GM11168 (cell line): ENCODE data around the gene CDH22.

Experiments used
- in situ Hi-C: fragments of 300-500 bp; cut with MboI; formaldehyde crosslinking; loops from one replicate; pipeline ENCODE4 v1.12.0; 2022; ENCODE audit warnings: low sequenced_read_pairs; ENCODE audit not compliant: unreplicated experiment

Gene CDH22, protein sequence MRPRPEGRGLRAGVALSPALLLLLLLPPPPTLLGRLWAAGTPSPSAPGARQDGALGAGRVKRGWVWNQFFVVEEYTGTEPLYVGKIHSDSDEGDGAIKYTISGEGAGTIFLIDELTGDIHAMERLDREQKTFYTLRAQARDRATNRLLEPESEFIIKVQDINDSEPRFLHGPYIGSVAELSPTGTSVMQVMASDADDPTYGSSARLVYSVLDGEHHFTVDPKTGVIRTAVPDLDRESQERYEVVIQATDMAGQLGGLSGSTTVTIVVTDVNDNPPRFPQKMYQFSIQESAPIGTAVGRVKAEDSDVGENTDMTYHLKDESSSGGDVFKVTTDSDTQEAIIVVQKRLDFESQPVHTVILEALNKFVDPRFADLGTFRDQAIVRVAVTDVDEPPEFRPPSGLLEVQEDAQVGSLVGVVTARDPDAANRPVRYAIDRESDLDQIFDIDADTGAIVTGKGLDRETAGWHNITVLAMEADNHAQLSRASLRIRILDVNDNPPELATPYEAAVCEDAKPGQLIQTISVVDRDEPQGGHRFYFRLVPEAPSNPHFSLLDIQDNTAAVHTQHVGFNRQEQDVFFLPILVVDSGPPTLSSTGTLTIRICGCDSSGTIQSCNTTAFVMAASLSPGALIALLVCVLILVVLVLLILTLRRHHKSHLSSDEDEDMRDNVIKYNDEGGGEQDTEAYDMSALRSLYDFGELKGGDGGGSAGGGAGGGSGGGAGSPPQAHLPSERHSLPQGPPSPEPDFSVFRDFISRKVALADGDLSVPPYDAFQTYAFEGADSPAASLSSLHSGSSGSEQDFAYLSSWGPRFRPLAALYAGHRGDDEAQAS

DNA sequence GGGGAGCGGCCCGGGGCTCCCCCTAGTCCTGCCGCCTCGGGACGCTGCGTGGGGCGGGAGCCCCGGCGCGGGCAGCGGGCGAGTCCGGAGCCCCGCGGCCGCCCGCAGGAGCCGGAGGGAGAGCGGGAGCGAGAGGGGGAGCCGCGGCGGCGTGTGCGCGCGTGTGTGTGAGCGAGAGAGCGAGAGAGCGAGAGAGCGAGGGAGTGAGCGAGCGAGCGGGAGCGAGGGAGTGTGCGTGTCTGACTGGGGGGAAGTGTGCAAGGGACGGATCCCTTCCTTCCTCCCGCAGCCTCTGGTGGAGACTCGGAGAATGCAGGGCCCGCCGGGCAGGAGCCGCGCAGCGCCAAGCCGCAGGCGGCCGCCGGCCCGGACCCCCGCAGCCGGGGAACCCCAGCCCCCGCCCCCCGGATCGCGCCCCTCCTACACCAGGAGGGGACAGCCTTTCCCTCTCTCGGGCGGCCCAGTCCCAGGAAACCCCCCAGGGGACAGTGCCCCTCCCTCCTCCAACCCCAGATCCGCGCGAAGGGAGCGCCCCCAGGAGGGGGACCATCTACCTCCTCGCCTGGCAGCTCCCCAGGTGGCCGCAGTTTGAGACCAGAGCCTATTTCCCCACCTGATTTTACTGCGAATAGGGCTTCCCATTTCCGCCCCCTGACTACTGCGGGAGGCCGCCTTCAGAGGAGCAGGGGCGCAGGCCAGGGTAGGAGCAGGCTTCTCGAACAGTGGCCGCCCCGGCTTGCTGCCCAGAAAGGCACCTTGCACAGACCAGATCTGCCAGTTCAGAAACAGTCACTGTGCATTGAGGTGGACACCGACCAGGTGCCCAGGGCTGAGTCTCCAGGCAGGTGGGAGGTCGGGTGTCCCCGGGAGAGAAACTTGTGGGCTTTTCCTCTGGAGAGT lies at the start of gene CDH22:
Gene CDH22 (minus strand): TSS at position 241 of the 900 bp plus-strand sequence. CDS start 57,204 bp downstream, outside the sequence.
- in situ Hi-C loops: no loop called here

GRCh38 chr20:46357030-46357514 lies 48.8 kb upstream of the CDH22 start:
- in situ Hi-C loops: loop anchor here (5.0 kb wide), 1 partner anchor 40 kb away; no protein-coding TSS in a partner anchor

DNA sequence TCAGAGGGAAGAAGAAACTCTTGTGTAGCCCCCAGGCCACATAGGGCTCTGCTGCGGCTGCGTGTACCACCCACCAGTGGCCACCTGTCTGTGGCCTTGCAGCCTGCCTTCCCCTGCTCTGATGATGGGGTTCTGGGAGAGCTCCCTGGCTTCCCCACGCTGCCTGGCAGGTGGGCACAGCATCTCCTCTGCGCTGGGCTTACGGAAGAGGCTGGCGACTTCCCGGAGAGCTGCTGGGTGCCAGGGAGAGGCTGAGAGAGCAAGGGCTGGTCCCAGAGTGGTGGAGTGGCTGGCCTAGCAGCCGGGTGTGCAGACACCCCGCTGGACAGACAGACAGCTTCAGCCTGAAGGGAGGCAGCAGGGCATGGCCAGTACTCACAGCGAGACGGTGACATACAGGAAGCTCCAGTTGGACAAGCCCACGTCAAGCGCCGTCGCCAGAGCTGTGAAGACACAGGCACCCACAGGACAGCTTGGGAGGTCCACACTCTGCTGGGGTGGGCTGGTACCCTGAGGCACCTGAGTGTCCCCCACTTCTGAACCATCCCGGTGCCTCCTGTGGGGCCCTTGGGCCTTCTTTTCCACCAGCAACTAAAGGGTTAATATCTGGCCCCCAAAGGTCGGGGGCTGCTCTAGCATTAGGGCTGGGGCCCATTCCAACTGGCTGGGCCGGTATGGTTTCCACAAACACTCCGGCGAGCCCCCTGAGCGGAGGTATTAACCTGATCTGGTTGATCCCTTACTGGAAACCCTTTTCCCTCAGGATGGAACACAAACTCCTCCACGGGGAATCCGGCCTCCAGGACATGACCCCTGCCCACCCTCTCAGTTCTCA lies 48.1 kb upstream of the CDH22 start:
- in situ Hi-C loops: loop anchor here (5.0 kb wide), 1 partner anchor 39 kb away; no protein-coding TSS in a partner anchor

DNA sequence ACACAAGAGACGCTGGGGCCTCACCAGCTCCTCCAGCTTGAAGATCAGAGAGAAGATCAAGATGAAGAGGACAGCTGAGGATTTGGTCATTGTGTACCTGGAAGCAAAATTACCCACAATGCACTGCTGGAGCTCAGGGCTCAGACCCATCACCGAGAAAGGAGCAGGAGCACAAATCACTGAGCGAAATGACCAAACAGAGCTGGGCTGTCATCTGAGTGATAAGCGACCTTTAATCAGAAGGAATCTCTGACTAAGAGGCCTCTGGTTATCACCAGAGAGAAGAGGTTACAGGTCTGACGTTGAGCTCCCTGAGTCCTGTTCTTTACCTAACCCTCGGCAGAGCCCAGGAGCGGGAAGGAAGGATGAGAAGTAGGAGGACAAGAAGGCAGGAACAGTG lies 47.5 kb upstream of the CDH22 start:
- in situ Hi-C loops: loop anchor here (5.0 kb wide), 1 partner anchor 38 kb away; no protein-coding TSS in a partner anchor

- in situ Hi-C loops: loop anchor here (5.0 kb wide), 1 partner anchor 38 kb away; no protein-coding TSS in a partner anchor
These were observed 46.8 kb upstream of the CDH22 start for GRCh38 chr20:46354920-46355654.

- in situ Hi-C loops: no loop called here
These were observed 45.9 kb upstream of the CDH22 start for GRCh38 chr20:46354207-46354555.

GRCh38 chr20:46353500-46354206 lies 45.4 kb upstream of the CDH22 start:
- in situ Hi-C loops: no loop called here

GRCh38 chr20:46352370-46352938 lies 44.2 kb upstream of the CDH22 start:
- in situ Hi-C loops: no loop called here

DNA sequence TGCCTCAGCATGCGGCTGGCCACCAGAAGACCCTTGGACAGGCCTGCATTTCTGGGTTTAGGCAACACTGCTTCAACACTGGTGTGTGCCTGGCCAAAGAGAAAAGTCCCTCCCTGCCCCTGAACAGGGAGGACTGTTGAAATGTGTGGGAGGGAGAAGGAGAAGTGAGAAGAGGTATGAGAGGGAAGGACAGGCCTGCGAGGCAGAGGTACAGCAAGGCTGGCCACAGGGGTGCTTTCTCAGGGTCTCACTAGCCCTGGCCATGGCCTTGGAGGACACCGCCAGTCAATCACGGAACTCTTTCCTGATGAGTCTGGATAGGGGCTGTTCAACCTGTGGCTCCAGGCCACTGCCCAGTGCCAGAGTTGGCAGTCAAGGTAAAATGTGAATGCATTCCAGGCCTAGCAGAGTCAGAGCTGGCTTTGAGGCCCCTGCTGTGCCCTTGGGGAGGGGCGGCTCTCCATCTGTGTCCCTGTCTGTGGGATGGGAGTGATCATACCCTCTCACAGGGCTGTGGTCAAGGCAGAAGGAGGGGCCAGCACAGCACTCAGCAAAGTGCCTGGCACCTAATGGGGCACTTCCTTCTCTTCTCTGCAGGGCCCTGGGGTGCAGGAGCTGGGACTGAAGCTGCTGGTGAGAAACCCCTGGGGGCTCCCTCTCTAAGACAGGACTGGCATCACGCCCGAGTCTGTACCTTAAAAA lies 43.2 kb upstream of the CDH22 start:
- in situ Hi-C loops: no loop called here

- in situ Hi-C loops: no loop called here
These were observed 42.6 kb upstream of the CDH22 start for GRCh38 chr20:46350986-46351267.

- in situ Hi-C loops: no loop called here
These were observed 42.1 kb upstream of the CDH22 start for GRCh38 chr20:46350201-46350985.

- in situ Hi-C loops: no loop called here
These were observed 41.4 kb upstream of the CDH22 start for GRCh38 chr20:46349742-46350056.

GRCh38 chr20:46349035-46349741 lies 40.9 kb upstream of the CDH22 start:
- in situ Hi-C loops: no loop called here

- in situ Hi-C loops: no loop called here
These were observed 39.8 kb upstream of the CDH22 start for GRCh38 chr20:46347841-46348803.

- in situ Hi-C loops: no loop called here
These were observed 38.5 kb upstream of the CDH22 start for GRCh38 chr20:46346770-46347169.
